HG03571 (cell line): ENCODE measurements around the gene F8.
A peak's percentile ranks its signal among the peaks of the same experiment; 100 is the strongest.

Source experiments
- ATAC-seq: cut with Tn5 transposase; IDR thresholded peaks from one replicate; pipeline ENCODE4 v1.9.1; 2021; ENCODE audit not compliant: unreplicated experiment

The F8 gene

GRCh38 chrX:155022585-155022984, at the start of gene F8:
Gene F8, minus strand, starts transcription at chrX:155022723. Its CDS starts 171 bp downstream, at chrX:155022552.
- ATAC-seq: no peak

- peak; percentile 16 for ATAC-seq
Measured at GRCh38 chrX:155071694-155072280, 49.3 kb upstream of the F8 start.

- peak; percentile 88 for ATAC-seq
Measured at GRCh38 chrX:155070975-155071693, 48.6 kb upstream of the F8 start, which contains the start of the genes BRCC3, CMC4 and MTCP1. Gene BRCC3, plus strand, starts transcription at chrX:155071508. Its CDS starts 20 bp downstream, at chrX:155071528. Gene CMC4, minus strand, starts transcription at chrX:155071136. Its CDS starts 7,113 bp downstream, at chrX:155064023. Gene MTCP1, minus strand, starts transcription at chrX:155071136. Its CDS starts 5,126 bp downstream, at chrX:155066010.

- peak; percentile 28 for ATAC-seq
Measured at GRCh38 chrX:155070663-155070974, 48.1 kb upstream of the F8 start.

- ATAC-seq: no peak
Measured at GRCh38 chrX:155070038-155070437, 47.5 kb upstream of the F8 start.

- ATAC-seq: no peak
Measured at GRCh38 chrX:155069414-155069813, 46.9 kb upstream of the F8 start.

GRCh38 chrX:155068165-155068564, 45.6 kb upstream of the F8 start:
- no peak for ATAC-seq

- ATAC-seq: no peak
Measured at GRCh38 chrX:155065035-155065734, 42.7 kb upstream of the F8 start.

GRCh38 chrX:155061760-155062159, 39.2 kb upstream of the F8 start:
- no peak for ATAC-seq

- ATAC-seq: peak; percentile 61
Measured at GRCh38 chrX:155056877-155057792, 34.6 kb upstream of the F8 start.

- ATAC-seq: no peak
Measured at GRCh38 chrX:155056471-155056870, 33.9 kb upstream of the F8 start.

GRCh38 chrX:155055494-155055893, 33.0 kb upstream of the F8 start:
- ATAC-seq: no peak

- no peak for ATAC-seq
Measured at GRCh38 chrX:155054255-155054654, 31.7 kb upstream of the F8 start.

GRCh38 chrX:155053656-155054055, 31.1 kb upstream of the F8 start:
- ATAC-seq: no peak

GRCh38 chrX:155052738-155053498, 30.4 kb upstream of the F8 start:
- no peak for ATAC-seq

- ATAC-seq: no peak
Measured at GRCh38 chrX:155048977-155049619, 26.6 kb upstream of the F8 start.

- no peak for ATAC-seq
Measured at GRCh38 chrX:155046811-155047528, 24.4 kb upstream of the F8 start.

- ATAC-seq: no peak
Measured at GRCh38 chrX:155046129-155046810, 23.7 kb upstream of the F8 start.
